SK-N-SH treated with all-trans-retinoic acid at 6 μM for 48 hours (cell line): ENCODE data around the gene IRS1.

ENCODE experiments used
- ATAC-seq: fragments of 200-7000 bp; cut with Tn5 transposase; 3 replicates; pipeline ENCODE4 v1.9.1; 2020; ENCODE audit warnings: mild to moderate bottlenecking, moderate library complexity
- ARNTL ChIP-seq: fragments of 450-650 bp; formaldehyde crosslinking; IDR thresholded peaks from 2 replicates; pipeline ENCODE4 v1.5.0; 2020; ENCODE audit warnings: low read depth, mild to moderate bottlenecking, moderate library complexity, borderline replicate concordance
- BACH2 ChIP-seq: fragments of 250-450 bp; sonication (Bioruptor Pico); IDR thresholded peaks from 2 replicates; pipeline ENCODE4 v1.9.0; 2021; ENCODE audit warnings: mild to moderate bottlenecking, borderline replicate concordance
- CSDC2 ChIP-seq: fragments of 250-450 bp; sonication (Bioruptor Pico); IDR thresholded peaks from 2 replicates; pipeline ENCODE4 v1.5.0; 2020; ENCODE audit warnings: mild to moderate bottlenecking, moderate library complexity
- ESRRG ChIP-seq: fragments of 250-450 bp; sonication (Bioruptor Pico); IDR thresholded peaks from 2 replicates; pipeline ENCODE4 v1.6.1; 2021; ENCODE audit warnings: mild to moderate bottlenecking
- GLIS3 ChIP-seq: fragments of 250-450 bp; sonication (Bioruptor Pico); IDR thresholded peaks from 2 replicates; pipeline ENCODE4 v1.5.0; 2020; ENCODE audit warnings: mild to moderate bottlenecking, moderate library complexity
- ISL1 ChIP-seq: fragments of 250-450 bp; sonication (Bioruptor Pico); IDR thresholded peaks from 2 replicates; pipeline ENCODE4 v2.1.2; 2022; ENCODE audit warnings: mild to moderate bottlenecking, moderate library complexity
- OSR1 ChIP-seq: fragments of 250-450 bp; sonication (Bioruptor Pico); IDR thresholded peaks from 2 replicates; pipeline ENCODE4 v1.8.0; 2022; ENCODE audit warnings: moderate library complexity, mild to moderate bottlenecking, inconsistent platforms
- PPARA ChIP-seq: fragments of 250-450 bp; sonication (Bioruptor Pico); IDR thresholded peaks from 2 replicates; pipeline ENCODE4 v1.5.0; 2020; ENCODE audit warnings: mild to moderate bottlenecking, borderline replicate concordance
- RARB ChIP-seq: fragments of 250-450 bp; sonication (Bioruptor Pico); IDR thresholded peaks from 2 replicates; pipeline ENCODE4 v1.8.0; 2021; ENCODE audit warnings: mild to moderate bottlenecking, moderate library complexity
- SNAI2 ChIP-seq: fragments of 250-450 bp; sonication (Bioruptor Pico); IDR thresholded peaks from 2 replicates; pipeline ENCODE4 v1.5.0; 2020; ENCODE audit warnings: mild to moderate bottlenecking, moderate library complexity
- TCF4 ChIP-seq: fragments of 250-450 bp; sonication (Bioruptor Pico); IDR thresholded peaks from 2 replicates; pipeline ENCODE4 v1.8.0; 2021; ENCODE audit warnings: mild to moderate bottlenecking, moderate library complexity, borderline replicate concordance
- TOX ChIP-seq: fragments of 250-450 bp; sonication (Bioruptor Pico); IDR thresholded peaks from 2 replicates; pipeline ENCODE4 v1.8.0; 2021; ENCODE audit warnings: mild to moderate bottlenecking, moderate library complexity, borderline replicate concordance
- ZC3H10 ChIP-seq: fragments of 250-450 bp; sonication (Bioruptor Pico); IDR thresholded peaks from 2 replicates; pipeline ENCODE4 v1.5.1; 2021; ENCODE audit warnings: mild to moderate bottlenecking, moderate library complexity
- ZFP3 ChIP-seq: fragments of 250-450 bp; sonication (Bioruptor Pico); IDR thresholded peaks from 2 replicates; pipeline ENCODE4 v1.5.0; 2020; ENCODE audit warnings: mild to moderate bottlenecking, moderate library complexity
- ZFP30 ChIP-seq: fragments of 450-650 bp; formaldehyde crosslinking; IDR thresholded peaks from 2 replicates; pipeline ENCODE4 v1.5.0; 2022; ENCODE audit warnings: mild to moderate bottlenecking, moderate library complexity
- ZNF565 ChIP-seq: fragments of 450-650 bp; formaldehyde crosslinking; conservative IDR thresholded peaks from 2 replicates; pipeline ENCODE4 v1.5.0; 2020; ENCODE audit warnings: low read depth, mild to moderate bottlenecking, moderate library complexity
- ZNF70 ChIP-seq: fragments of 450-650 bp; formaldehyde crosslinking; IDR thresholded peaks from 2 replicates; pipeline ENCODE4 v1.5.0; 2020; ENCODE audit warnings: mild to moderate bottlenecking, moderate library complexity
- ZNF8 ChIP-seq: fragments of 450-650 bp; formaldehyde crosslinking; IDR thresholded peaks from 2 replicates; pipeline ENCODE4 v1.5.0; 2020; ENCODE audit warnings: mild to moderate bottlenecking, moderate library complexity
- TF ChIP-seq, protein P1 (sequence below): fragments of 250-450 bp; sonication (Bioruptor Pico); IDR thresholded peaks from 2 replicates; pipeline ENCODE4 v1.8.0; 2021; ENCODE audit warnings: low read depth, mild to moderate bottlenecking, moderate library complexity, borderline replicate concordance
- TF ChIP-seq, protein P2 (sequence below): fragments of 250-450 bp; sonication (Bioruptor Pico); IDR thresholded peaks from 2 replicates; pipeline ENCODE4 v1.8.0; 2020; ENCODE audit warnings: mild to moderate bottlenecking, moderate library complexity, borderline replicate concordance
- TF ChIP-seq, protein P3 (sequence below): fragments of 250-450 bp; sonication (Bioruptor Pico); IDR thresholded peaks from 2 replicates; pipeline ENCODE4 v1.5.1; 2020; ENCODE audit warnings: low read depth, mild to moderate bottlenecking, moderate library complexity
- TF ChIP-seq, protein P4 (sequence below): fragments of 250-450 bp; sonication (Bioruptor Pico); IDR thresholded peaks from 2 replicates; pipeline ENCODE4 v1.5.0; 2020; ENCODE audit warnings: mild to moderate bottlenecking, moderate library complexity
- TF ChIP-seq, protein P5 (sequence below): fragments of 250-450 bp; sonication (Bioruptor Pico); IDR thresholded peaks from 2 replicates; pipeline ENCODE4 v1.5.1; 2021; ENCODE audit warnings: mild to moderate bottlenecking, moderate library complexity

The IRS1 gene

DNA sequence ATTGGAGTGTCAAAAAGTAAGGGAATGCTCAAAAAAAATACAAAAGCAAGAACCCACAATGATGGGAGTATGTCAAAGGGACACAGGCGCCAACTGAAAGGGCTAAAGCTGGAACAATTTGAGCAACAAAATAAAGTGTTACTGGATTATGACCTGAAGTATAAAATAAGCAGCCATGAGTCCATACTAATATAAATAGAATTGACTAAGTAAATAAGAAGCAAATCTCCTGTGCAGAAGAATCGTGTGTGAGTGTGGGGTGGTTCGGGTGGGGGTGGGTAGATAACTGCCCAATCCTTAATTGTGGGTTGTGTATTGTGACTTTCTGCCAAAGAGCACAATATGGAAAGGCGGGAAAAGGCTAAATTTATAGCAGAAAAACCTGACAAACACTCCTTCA, 23.5 kb downstream of the IRS1 start:
- no peak for ATAC-seq
- TF ChIP-seq ZNF70 (CRISPR knock-in tag), result no peak
- TF ChIP-seq RARB (CRISPR knock-in tag), result no peak
- no peak for TF ChIP-seq ZNF565 (CRISPR knock-in tag)
- TF ChIP-seq, protein P1, sequence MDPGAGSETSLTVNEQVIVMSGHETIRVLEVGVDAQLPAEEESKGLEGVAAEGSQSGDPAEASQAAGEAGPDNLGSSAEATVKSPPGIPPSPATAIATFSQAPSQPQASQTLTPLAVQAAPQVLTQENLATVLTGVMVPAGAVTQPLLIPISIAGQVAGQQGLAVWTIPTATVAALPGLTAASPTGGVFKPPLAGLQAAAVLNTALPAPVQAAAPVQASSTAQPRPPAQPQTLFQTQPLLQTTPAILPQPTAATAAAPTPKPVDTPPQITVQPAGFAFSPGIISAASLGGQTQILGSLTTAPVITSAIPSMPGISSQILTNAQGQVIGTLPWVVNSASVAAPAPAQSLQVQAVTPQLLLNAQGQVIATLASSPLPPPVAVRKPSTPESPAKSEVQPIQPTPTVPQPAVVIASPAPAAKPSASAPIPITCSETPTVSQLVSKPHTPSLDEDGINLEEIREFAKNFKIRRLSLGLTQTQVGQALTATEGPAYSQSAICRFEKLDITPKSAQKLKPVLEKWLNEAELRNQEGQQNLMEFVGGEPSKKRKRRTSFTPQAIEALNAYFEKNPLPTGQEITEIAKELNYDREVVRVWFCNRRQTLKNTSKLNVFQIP (CRISPR knock-in tag), result no peak
- TF ChIP-seq PPARA (CRISPR knock-in tag), result no peak
- no peak for TF ChIP-seq ZNF8
- TF ChIP-seq, protein P2, sequence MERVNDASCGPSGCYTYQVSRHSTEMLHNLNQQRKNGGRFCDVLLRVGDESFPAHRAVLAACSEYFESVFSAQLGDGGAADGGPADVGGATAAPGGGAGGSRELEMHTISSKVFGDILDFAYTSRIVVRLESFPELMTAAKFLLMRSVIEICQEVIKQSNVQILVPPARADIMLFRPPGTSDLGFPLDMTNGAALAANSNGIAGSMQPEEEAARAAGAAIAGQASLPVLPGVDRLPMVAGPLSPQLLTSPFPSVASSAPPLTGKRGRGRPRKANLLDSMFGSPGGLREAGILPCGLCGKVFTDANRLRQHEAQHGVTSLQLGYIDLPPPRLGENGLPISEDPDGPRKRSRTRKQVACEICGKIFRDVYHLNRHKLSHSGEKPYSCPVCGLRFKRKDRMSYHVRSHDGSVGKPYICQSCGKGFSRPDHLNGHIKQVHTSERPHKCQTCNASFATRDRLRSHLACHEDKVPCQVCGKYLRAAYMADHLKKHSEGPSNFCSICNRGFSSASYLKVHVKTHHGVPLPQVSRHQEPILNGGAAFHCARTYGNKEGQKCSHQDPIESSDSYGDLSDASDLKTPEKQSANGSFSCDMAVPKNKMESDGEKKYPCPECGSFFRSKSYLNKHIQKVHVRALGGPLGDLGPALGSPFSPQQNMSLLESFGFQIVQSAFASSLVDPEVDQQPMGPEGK (CRISPR knock-in tag), result no peak
- TF ChIP-seq, protein P3, sequence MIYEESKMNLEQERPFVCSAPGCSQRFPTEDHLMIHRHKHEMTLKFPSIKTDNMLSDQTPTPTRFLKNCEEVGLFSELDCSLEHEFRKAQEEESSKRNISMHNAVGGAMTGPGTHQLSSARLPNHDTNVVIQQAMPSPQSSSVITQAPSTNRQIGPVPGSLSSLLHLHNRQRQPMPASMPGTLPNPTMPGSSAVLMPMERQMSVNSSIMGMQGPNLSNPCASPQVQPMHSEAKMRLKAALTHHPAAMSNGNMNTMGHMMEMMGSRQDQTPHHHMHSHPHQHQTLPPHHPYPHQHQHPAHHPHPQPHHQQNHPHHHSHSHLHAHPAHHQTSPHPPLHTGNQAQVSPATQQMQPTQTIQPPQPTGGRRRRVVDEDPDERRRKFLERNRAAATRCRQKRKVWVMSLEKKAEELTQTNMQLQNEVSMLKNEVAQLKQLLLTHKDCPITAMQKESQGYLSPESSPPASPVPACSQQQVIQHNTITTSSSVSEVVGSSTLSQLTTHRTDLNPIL (CRISPR knock-in tag), result no peak
- no peak for TF ChIP-seq TCF4
- no peak for TF ChIP-seq ZFP3 (CRISPR knock-in tag)
- TF ChIP-seq ZFP30 (CRISPR knock-in tag), result no peak
- no peak for TF ChIP-seq BACH2
- no peak for TF ChIP-seq ISL1 (CRISPR knock-in tag)
- no peak for TF ChIP-seq GLIS3 (CRISPR knock-in tag)
- TF ChIP-seq OSR1 (CRISPR knock-in tag), result no peak
- no peak for TF ChIP-seq CSDC2
- TF ChIP-seq ESRRG (CRISPR knock-in tag), result no peak
- TF ChIP-seq ZC3H10 (CRISPR knock-in tag), result no peak
- TF ChIP-seq SNAI2 (CRISPR knock-in tag), result no peak
- TF ChIP-seq, protein P4, sequence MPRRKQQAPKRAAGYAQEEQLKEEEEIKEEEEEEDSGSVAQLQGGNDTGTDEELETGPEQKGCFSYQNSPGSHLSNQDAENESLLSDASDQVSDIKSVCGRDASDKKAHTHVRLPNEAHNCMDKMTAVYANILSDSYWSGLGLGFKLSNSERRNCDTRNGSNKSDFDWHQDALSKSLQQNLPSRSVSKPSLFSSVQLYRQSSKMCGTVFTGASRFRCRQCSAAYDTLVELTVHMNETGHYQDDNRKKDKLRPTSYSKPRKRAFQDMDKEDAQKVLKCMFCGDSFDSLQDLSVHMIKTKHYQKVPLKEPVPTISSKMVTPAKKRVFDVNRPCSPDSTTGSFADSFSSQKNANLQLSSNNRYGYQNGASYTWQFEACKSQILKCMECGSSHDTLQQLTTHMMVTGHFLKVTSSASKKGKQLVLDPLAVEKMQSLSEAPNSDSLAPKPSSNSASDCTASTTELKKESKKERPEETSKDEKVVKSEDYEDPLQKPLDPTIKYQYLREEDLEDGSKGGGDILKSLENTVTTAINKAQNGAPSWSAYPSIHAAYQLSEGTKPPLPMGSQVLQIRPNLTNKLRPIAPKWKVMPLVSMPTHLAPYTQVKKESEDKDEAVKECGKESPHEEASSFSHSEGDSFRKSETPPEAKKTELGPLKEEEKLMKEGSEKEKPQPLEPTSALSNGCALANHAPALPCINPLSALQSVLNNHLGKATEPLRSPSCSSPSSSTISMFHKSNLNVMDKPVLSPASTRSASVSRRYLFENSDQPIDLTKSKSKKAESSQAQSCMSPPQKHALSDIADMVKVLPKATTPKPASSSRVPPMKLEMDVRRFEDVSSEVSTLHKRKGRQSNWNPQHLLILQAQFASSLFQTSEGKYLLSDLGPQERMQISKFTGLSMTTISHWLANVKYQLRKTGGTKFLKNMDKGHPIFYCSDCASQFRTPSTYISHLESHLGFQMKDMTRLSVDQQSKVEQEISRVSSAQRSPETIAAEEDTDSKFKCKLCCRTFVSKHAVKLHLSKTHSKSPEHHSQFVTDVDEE (CRISPR knock-in tag), result no peak

DNA sequence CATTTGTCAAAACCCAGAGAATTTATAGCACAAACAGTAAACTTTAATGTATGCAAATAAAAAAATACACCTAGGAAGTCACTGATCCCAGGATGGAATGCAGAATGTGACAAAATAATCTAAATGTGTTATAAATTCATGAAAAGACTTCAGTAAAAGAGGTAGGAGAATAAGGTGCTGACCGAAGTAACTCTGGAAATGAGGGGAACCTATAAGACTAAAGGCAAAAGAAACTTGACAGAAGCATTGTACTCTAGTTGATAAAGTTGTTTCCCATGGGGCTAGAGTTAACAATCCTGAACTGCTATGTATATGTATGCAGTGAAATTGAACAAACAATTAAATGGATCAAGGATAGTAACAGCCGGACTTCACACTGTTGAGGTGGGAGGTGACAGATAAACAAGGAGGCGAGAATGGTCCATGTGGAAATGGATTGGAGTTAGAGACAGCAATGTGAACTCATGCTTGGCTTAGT, 24.5 kb downstream of the IRS1 start:
- ATAC-seq, result no peak

More for the DNA sequence above, 24.5 kb downstream of the IRS1 start:
- TF ChIP-seq SNAI2 (CRISPR knock-in tag), result no peak
- TF ChIP-seq, protein P3 (CRISPR knock-in tag), result no peak
- TF ChIP-seq CSDC2, result no peak
- no peak for TF ChIP-seq GLIS3 (CRISPR knock-in tag)
- no peak for TF ChIP-seq ZFP30 (CRISPR knock-in tag)
- no peak for TF ChIP-seq ZNF8
- no peak for TF ChIP-seq TOX
- no peak for TF ChIP-seq ZNF565 (CRISPR knock-in tag)
- TF ChIP-seq, protein P5, sequence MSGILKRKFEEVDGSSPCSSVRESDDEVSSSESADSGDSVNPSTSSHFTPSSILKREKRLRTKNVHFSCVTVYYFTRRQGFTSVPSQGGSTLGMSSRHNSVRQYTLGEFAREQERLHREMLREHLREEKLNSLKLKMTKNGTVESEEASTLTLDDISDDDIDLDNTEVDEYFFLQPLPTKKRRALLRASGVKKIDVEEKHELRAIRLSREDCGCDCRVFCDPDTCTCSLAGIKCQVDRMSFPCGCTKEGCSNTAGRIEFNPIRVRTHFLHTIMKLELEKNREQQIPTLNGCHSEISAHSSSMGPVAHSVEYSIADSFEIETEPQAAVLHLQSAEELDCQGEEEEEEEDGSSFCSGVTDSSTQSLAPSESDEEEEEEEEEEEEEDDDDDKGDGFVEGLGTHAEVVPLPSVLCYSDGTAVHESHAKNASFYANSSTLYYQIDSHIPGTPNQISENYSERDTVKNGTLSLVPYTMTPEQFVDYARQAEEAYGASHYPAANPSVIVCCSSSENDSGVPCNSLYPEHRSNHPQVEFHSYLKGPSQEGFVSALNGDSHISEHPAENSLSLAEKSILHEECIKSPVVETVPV (CRISPR knock-in tag), result no peak
- no peak for TF ChIP-seq RARB (CRISPR knock-in tag)
- TF ChIP-seq ZFP3 (CRISPR knock-in tag), result no peak
- no peak for TF ChIP-seq ZC3H10 (CRISPR knock-in tag)
- no peak for TF ChIP-seq ARNTL (CRISPR knock-in tag)
- TF ChIP-seq ISL1 (CRISPR knock-in tag), result no peak
- TF ChIP-seq ZNF70 (CRISPR knock-in tag), result no peak
- TF ChIP-seq, protein P2 (CRISPR knock-in tag), result no peak
- TF ChIP-seq, protein P1 (CRISPR knock-in tag), result no peak
- no peak for TF ChIP-seq BACH2
- TF ChIP-seq ESRRG (CRISPR knock-in tag), result no peak
